GM12864 (cell line): ENCODE data around the gene SLC9A2.

Experiments used
- DNase-seq: peaks from one replicate; pipeline ENCODE4 v3.0.0-alpha.2; 2011; ENCODE audit warnings: low read depth
- H3K4me3 ChIP-seq: 2 replicates; pipeline ENCODE4 v1.5.1; 2011; ENCODE audit warnings: mild to moderate bottlenecking, low read depth, low read length, control low read depth
- TF ChIP-seq, protein P1 (sequence below): IDR thresholded peaks from 2 replicates; pipeline ENCODE4 v1.5.1; 2011; ENCODE audit warnings: low read depth, mild to moderate bottlenecking, moderate library complexity, low read length, control low read depth, inconsistent platforms; ENCODE audit errors: missing control alignments

The SLC9A2 gene

GRCh38 chr2:102758439-102758838 lies 139.1 kb downstream of the SLC9A2 start:
- no peak overlapping the region for H3K4me3 ChIP-seq
- TF ChIP-seq, protein P1, sequence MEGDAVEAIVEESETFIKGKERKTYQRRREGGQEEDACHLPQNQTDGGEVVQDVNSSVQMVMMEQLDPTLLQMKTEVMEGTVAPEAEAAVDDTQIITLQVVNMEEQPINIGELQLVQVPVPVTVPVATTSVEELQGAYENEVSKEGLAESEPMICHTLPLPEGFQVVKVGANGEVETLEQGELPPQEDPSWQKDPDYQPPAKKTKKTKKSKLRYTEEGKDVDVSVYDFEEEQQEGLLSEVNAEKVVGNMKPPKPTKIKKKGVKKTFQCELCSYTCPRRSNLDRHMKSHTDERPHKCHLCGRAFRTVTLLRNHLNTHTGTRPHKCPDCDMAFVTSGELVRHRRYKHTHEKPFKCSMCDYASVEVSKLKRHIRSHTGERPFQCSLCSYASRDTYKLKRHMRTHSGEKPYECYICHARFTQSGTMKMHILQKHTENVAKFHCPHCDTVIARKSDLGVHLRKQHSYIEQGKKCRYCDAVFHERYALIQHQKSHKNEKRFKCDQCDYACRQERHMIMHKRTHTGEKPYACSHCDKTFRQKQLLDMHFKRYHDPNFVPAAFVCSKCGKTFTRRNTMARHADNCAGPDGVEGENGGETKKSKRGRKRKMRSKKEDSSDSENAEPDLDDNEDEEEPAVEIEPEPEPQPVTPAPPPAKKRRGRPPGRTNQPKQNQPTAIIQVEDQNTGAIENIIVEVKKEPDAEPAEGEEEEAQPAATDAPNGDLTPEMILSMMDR = no peak
- no peak for DNase-seq
